BLaER1 (cell line): ENCODE results near the gene ID4.

Experiments used
- H3K27ac ChIP-seq: shearing (Covaris generic); formaldehyde crosslinking; 2 replicates; pipeline ENCODE4 v1.8.1; 2022
- H3K27me3 ChIP-seq: shearing (Covaris generic); formaldehyde crosslinking; 2 replicates; pipeline ENCODE4 v1.8.1; 2022
- H3K36me3 ChIP-seq: shearing (Covaris generic); formaldehyde crosslinking; 2 replicates; pipeline ENCODE4 v1.8.1; 2022
- H3K4me1 ChIP-seq: shearing (Covaris generic); formaldehyde crosslinking; 2 replicates; pipeline ENCODE4 v1.8.1; 2022
- H3K4me2 ChIP-seq: shearing (Covaris generic); formaldehyde crosslinking; 2 replicates; pipeline ENCODE4 v1.8.1; 2022
- H3K4me3 ChIP-seq: shearing (Covaris generic); formaldehyde crosslinking; 2 replicates; pipeline ENCODE4 v1.8.1; 2022
- H3K9ac ChIP-seq: shearing (Covaris generic); formaldehyde crosslinking; 2 replicates; pipeline ENCODE4 v1.8.1; 2022
- H3K9me3 ChIP-seq: shearing (Covaris generic); formaldehyde crosslinking; 2 replicates; pipeline ENCODE4 v1.8.1; 2022
- H4K20me1 ChIP-seq: shearing (Covaris generic); formaldehyde crosslinking; 2 replicates; pipeline ENCODE4 v1.8.1; 2022
- Cebpa-rat ChIP-seq: shearing (Covaris generic); IDR thresholded peaks from 2 replicates; pipeline ENCODE4 v1.8.1; 2022

Gene ID4

GRCh38 chr6:19836799-19837510, at the start of gene ID4:
Gene ID4, plus strand, starts transcription at chr6:19837370. Its CDS starts 385 bp downstream, at chr6:19837755.
- H3K9me3 ChIP-seq = peaks cover 8% of the 10 kb centered on the region
- H3K4me3 ChIP-seq = peak within 1 kb of the TSS; percentile 70
- no peaks in the 10 kb centered on the region for H4K20me1 ChIP-seq
- peaks cover 35% of the 10 kb centered on the region for H3K4me1 ChIP-seq
- TF ChIP-seq Cebpa-rat = no peak
- H3K27me3 ChIP-seq = peaks cover 4% of the 10 kb centered on the region; the same call in 1 of the 2 replicates
- H3K27ac ChIP-seq = peak within 1 kb of the TSS; percentile 84
- peak within 1 kb of the TSS; percentile 85 for H3K4me2 ChIP-seq
- peak within 1 kb of the TSS; percentile 79 for H3K9ac ChIP-seq
- no peaks in the 10 kb centered on the region for H3K36me3 ChIP-seq

GRCh38 chr6:19788686-19789085, 48.5 kb upstream of the ID4 start:
- H3K36me3 ChIP-seq = no peaks in the 10 kb centered on the region
- H3K27ac ChIP-seq = no peak overlapping the region
- no peak overlapping the region for H3K4me3 ChIP-seq
- no peak overlapping the region for H3K9ac ChIP-seq
- no peak overlapping the region for H3K4me2 ChIP-seq
- no peak for TF ChIP-seq Cebpa-rat
- H4K20me1 ChIP-seq = no peaks in the 10 kb centered on the region
- H3K27me3 ChIP-seq = no peaks in the 10 kb centered on the region
- H3K4me1 ChIP-seq = no peaks in the 10 kb centered on the region
- H3K9me3 ChIP-seq = no peaks in the 10 kb centered on the region

- Histone ChIP-seq H3K4me3 (no peak overlapping the region), H3K4me1 (no peaks in the 10 kb centered on the region), H3K36me3 (no peaks in the 10 kb centered on the region), H3K9me3 (no peaks in the 10 kb centered on the region), H3K27me3 (no peaks in the 10 kb centered on the region), H3K27ac (no peak overlapping the region), H3K4me2 (no peak overlapping the region), H4K20me1 (no peaks in the 10 kb centered on the region), H3K9ac (no peak overlapping the region)
- no peak for TF ChIP-seq Cebpa-rat
Measured at GRCh38 chr6:19789100-19789803, 47.9 kb upstream of the ID4 start.

- Histone ChIP-seq H3K4me2 (no peak overlapping the region), H3K4me1 (no peaks in the 10 kb centered on the region), H3K4me3 (no peak overlapping the region), H3K9me3 (no peaks in the 10 kb centered on the region), H3K36me3 (no peaks in the 10 kb centered on the region), H3K27ac (no peak overlapping the region), H3K27me3 (no peaks in the 10 kb centered on the region), H4K20me1 (no peaks in the 10 kb centered on the region), H3K9ac (no peak overlapping the region)
- no peak for TF ChIP-seq Cebpa-rat
Measured at GRCh38 chr6:19791267-19791666, 45.9 kb upstream of the ID4 start.

- no peak for TF ChIP-seq Cebpa-rat
- Histone ChIP-seq H3K9ac (no peak overlapping the region), H3K27ac (no peak overlapping the region), H3K4me2 (no peak overlapping the region), H3K36me3 (no peaks in the 10 kb centered on the region), H3K4me3 (no peak overlapping the region), H3K4me1 (no peaks in the 10 kb centered on the region), H3K27me3 (no peaks in the 10 kb centered on the region), H3K9me3 (peaks cover 7% of the 10 kb centered on the region; the same call in 1 of the 2 replicates), H4K20me1 (no peaks in the 10 kb centered on the region)
Measured at GRCh38 chr6:19795211-19795610, 42.0 kb upstream of the ID4 start.

GRCh38 chr6:19796452-19796851, 40.7 kb upstream of the ID4 start:
- Histone ChIP-seq H4K20me1 (no peaks in the 10 kb centered on the region), H3K9ac (no peak overlapping the region), H3K9me3 (peaks cover 7% of the 10 kb centered on the region; the same call in 1 of the 2 replicates), H3K36me3 (no peaks in the 10 kb centered on the region), H3K4me3 (no peak overlapping the region), H3K4me1 (no peaks in the 10 kb centered on the region), H3K27me3 (no peaks in the 10 kb centered on the region), H3K27ac (no peak overlapping the region), H3K4me2 (no peak overlapping the region)
- no peak for TF ChIP-seq Cebpa-rat

GRCh38 chr6:19798362-19798761, 38.8 kb upstream of the ID4 start:
- no peak overlapping the region for H3K4me2 ChIP-seq
- no peaks in the 10 kb centered on the region for H3K36me3 ChIP-seq
- no peak overlapping the region for H3K9ac ChIP-seq
- H4K20me1 ChIP-seq = no peaks in the 10 kb centered on the region
- H3K4me1 ChIP-seq = no peaks in the 10 kb centered on the region
- no peak overlapping the region for H3K4me3 ChIP-seq
- H3K27me3 ChIP-seq = 0 out of 2 replicates have a peak, but pooled peaks cover under 1% of the 10 kb centered on the region
- TF ChIP-seq Cebpa-rat = no peak
- H3K9me3 ChIP-seq = peaks cover 7% of the 10 kb centered on the region; the same call in 1 of the 2 replicates
- H3K27ac ChIP-seq = no peak overlapping the region

GRCh38 chr6:19802656-19803055, 34.5 kb upstream of the ID4 start:
- Histone ChIP-seq H3K4me3 (no peak overlapping the region), H3K9me3 (no peaks in the 10 kb centered on the region), H3K4me2 (no peak overlapping the region), H3K4me1 (peaks cover 8% of the 10 kb centered on the region), H3K27ac (no peak overlapping the region), H3K36me3 (no peaks in the 10 kb centered on the region), H4K20me1 (no peaks in the 10 kb centered on the region), H3K9ac (no peak overlapping the region), H3K27me3 (peaks cover 14% of the 10 kb centered on the region; the same call in 1 of the 2 replicates)
- no peak for TF ChIP-seq Cebpa-rat

GRCh38 chr6:19803331-19804204, 33.6 kb upstream of the ID4 start:
- H3K9ac ChIP-seq = no peak overlapping the region
- peak overlapping the region; percentile 98 for H3K4me2 ChIP-seq
- H3K27ac ChIP-seq = no peak overlapping the region
- H3K36me3 ChIP-seq = no peaks in the 10 kb centered on the region
- peak overlapping the region; percentile 74; the same call in 1 of the 2 replicates for H3K4me3 ChIP-seq
- H3K9me3 ChIP-seq = no peaks in the 10 kb centered on the region
- no peaks in the 10 kb centered on the region for H4K20me1 ChIP-seq
- H3K27me3 ChIP-seq = peaks cover 14% of the 10 kb centered on the region; the same call in 1 of the 2 replicates
- no peak for TF ChIP-seq Cebpa-rat
- peaks cover 8% of the 10 kb centered on the region for H3K4me1 ChIP-seq
